ENCODE results near the gene SFXN3.

The SFXN3 gene

DNA sequence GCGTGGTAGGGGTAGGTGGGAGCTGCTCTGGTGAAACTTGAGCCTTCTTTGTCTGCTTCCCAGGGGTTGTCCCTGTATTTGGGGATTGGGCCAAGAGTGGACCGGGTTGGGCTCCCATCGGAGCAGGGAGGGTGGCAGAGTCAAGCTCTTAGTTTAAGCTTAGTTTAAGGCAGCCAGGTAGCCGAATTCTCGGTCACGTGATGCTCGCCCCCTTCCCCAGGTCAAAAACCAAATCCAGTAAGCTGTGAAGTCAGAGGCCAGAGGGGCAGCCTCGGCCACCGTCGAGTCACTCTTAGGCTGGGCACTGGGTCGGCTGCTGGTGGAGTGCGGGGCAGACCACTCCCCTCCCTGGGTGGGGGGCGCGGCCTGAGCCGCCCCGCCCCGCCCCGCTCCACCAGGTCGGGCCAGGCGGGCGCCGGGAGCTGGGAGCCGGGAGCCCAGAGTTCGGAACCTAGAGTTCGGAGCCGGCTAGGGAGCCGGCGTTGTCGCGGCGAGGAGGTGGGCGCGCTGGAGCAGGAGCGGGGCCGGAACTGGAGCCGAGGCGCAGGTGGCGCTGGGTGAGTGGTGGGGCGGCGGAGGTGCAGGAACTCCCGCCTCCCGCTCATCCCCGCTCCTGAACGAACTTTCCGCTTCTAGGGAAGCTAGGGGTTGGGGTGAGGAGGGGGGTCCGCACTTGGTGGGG, 34.2 kb upstream of the SFXN3 start:
- Histone ChIP-seq H3K27ac (ENCODE audit: insufficient read depth in 1 of 2, low read depth in 1 of 2, low read length in 2 of 2, poor library complexity in 1 of 2, severe bottlenecking in 2 of 2) (peak overlapping the region; percentile 15 to 90), H3K36me3 (ENCODE audit: control insufficient read depth in 4 of 4, insufficient read depth in 4 of 4, low read length in 3 of 4) (peaks cover 5 to 29% (median 14%) of the 10 kb centered on the region in 4 experiments), H3K9me3 (ENCODE audit: control extremely low read depth in 1 of 5, control insufficient read depth in 4 of 5, insufficient read depth in 2 of 5, low read depth in 1 of 5, low read length in 4 of 5) (no peaks in the 10 kb centered on the region), H3K4me3 (ENCODE audit: control insufficient read depth in 1 of 7, extremely low read depth in 1 of 7, insufficient read depth in 4 of 7, low read depth in 2 of 7, low read length in 6 of 7) (peak overlapping the region; percentile 76 to 93 (median 84)), H3K27me3 (replicated peaks in 2 of 5; ENCODE audit: control insufficient read depth in 4 of 5, insufficient read depth in 5 of 5, low read length in 4 of 5) (no peaks in the 10 kb centered on the region), H3K4me1 (ENCODE audit: control extremely low read depth in 1 of 4, control insufficient read depth in 4 of 4, insufficient read depth in 4 of 4, low read length in 3 of 4) (peaks cover 0 to 53% (median 44%) of the 10 kb centered on the region in 4 experiments)
- ChIA-PET CTCF (interaction anchor here (1.0 to 23.7 kb wide), 9 partner anchors 9 to 55 kb away, joined by 3 to 311 read pairs (median 4); partner anchors contain the start of genes MRPL43 and TWNK), POLR2A (interaction anchor here (0.5 to 1.7 kb wide), 2 partner anchors 35 to 363 kb away, joined by 3 to 7 read pairs; partner anchors contain the start of genes PDZD7 and SFXN3)
- DNase-seq: no peak
- WGBS (ENCODE audit: insufficient coverage): 3% methylated on average over 29 of the region's 46 CpGs

DNA sequence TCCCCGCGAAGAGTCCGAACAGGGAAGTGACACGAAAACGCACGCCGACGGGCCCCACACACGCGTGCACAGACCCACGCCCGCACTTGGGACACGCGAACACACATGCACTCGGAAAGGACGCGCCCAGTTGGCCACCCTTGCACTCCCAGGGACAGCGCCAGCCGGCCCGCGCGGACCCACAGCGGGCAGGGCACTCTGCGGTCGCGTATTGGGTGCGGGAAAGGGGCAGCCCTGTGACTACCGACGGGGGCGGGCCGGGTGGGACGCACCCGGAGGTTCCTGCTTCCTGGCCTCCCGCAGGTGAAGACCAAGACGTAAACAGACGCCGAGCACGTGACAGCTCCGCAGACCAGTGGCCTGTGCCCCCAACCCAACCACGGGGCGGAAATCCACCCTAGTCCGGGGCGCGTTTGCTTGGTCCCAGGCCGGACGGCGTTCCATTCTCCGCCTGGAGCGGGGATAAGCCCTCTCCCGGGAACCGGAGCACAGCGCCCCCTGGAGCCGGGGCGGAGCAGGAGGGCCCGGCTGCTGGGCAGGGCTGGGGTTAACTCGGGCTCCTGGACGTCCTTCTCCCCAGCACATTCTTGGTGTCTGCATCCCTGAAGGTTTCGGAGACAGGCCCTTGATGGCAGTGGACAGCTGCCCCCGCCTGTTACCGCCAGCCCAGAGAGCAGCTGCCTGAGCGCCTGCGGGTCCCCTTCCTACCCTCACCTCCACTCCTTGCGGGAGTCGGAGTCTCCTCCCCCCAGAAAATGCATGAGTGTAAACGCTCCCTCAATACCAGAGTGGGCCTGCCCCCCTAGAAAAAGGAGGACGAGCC, 33.5 kb upstream of the SFXN3 start:
- H3K36me3 ChIP-seq (ENCODE audit: control insufficient read depth in 4 of 4, insufficient read depth in 4 of 4, low read length in 3 of 4): peaks cover 5 to 33% (median 15%) of the 10 kb centered on the region in 4 experiments
- peak overlapping the region; percentile 76 to 93 (median 84) for H3K4me3 ChIP-seq (ENCODE audit: control insufficient read depth in 1 of 7, extremely low read depth in 1 of 7, insufficient read depth in 4 of 7, low read depth in 2 of 7, low read length in 6 of 7)
- WGBS (ENCODE audit: insufficient coverage): under 1% methylated on average over 59 of the region's 66 CpGs
- no peaks in the 10 kb centered on the region for H3K9me3 ChIP-seq (ENCODE audit: control extremely low read depth in 1 of 5, control insufficient read depth in 4 of 5, insufficient read depth in 2 of 5, low read depth in 1 of 5, low read length in 4 of 5)
- POLR2A ChIA-PET: interaction anchor here (0.5 to 1.7 kb wide), 5 partner anchors 34 to 461 kb away, joined by 3 to 7 read pairs (median 3); partner anchors contain the start of genes PDZD7 and SFXN3
- peaks cover 0 to 60% (median 50%) of the 10 kb centered on the region in 4 experiments for H3K4me1 ChIP-seq (ENCODE audit: control extremely low read depth in 1 of 4, control insufficient read depth in 4 of 4, insufficient read depth in 4 of 4, low read length in 3 of 4)
- CTCF ChIA-PET: interaction anchor here (0.7 to 23.7 kb wide), 16 partner anchors 10 to 54 kb away, joined by 3 to 311 read pairs (median 4); partner anchors contain the start of genes MRPL43, PDZD7, SFXN3 and TWNK
- H3K27ac ChIP-seq (ENCODE audit: insufficient read depth in 1 of 2, low read depth in 1 of 2, low read length in 2 of 2, poor library complexity in 1 of 2, severe bottlenecking in 2 of 2): peak overlapping the region in 1 of 2 experiments; percentile 90
- DNase-seq: peak; percentile 58 to 68 (median 64)
- H3K27me3 ChIP-seq (replicated peaks in 2 of 5; ENCODE audit: control insufficient read depth in 4 of 5, insufficient read depth in 5 of 5, low read length in 4 of 5): no peaks in the 10 kb centered on the region

DNA sequence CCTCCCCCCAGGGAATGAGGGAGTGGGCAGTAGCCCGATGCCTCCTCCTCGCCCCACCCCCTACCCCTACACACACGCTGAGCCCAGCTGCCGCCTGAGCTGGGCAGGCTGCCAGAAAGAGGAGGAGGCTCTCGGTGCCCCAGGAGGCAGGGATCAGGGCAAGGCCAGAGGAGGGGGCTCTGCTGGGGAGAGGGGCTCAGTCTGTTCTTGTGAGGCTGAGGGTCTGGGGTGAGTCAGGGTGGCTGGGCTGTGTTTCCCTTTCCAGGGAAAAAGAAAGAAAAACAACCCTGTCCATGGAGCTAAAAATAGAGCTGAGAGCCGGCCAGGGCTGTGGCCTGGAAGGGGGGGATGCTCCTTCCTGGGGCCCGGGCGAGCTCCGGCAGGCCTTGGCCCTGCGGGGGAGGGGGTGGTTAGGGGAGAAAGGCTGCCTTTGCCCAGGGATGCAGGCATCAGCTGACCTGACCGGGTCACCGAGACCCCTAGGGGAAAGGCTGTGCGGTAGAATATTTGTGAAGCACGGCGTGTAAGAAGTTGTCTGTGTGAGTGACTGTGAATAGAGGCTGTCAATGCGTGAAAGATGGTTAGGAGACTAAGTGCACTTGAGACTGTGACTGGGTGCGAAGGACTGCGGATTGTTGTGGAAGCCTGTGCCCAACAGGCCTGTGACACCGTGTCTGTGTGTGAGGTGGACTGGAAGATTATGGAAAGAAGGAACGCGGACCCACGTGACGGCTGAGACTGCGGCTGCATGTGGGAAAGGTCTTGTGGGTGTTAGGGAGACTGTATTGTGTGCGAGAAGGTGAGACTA, 32.6 kb upstream of the SFXN3 start:
- Histone ChIP-seq H3K9me3 (ENCODE audit: control extremely low read depth in 1 of 5, control insufficient read depth in 4 of 5, insufficient read depth in 2 of 5, low read depth in 1 of 5, low read length in 4 of 5) (no peaks in the 10 kb centered on the region), H3K27ac (ENCODE audit: insufficient read depth in 1 of 2, low read depth in 1 of 2, low read length in 2 of 2, poor library complexity in 1 of 2, severe bottlenecking in 2 of 2) (peak overlapping the region; percentile 25 to 90), H3K36me3 (ENCODE audit: control insufficient read depth in 4 of 4, insufficient read depth in 4 of 4, low read length in 3 of 4) (peaks cover 2 to 35% (median 17%) of the 10 kb centered on the region in 4 experiments), H3K4me1 (ENCODE audit: control extremely low read depth in 1 of 4, control insufficient read depth in 4 of 4, insufficient read depth in 4 of 4, low read length in 3 of 4) (peaks cover 0 to 60% (median 50%) of the 10 kb centered on the region in 4 experiments), H3K27me3 (replicated peaks in 2 of 5; ENCODE audit: control insufficient read depth in 4 of 5, insufficient read depth in 5 of 5, low read length in 4 of 5) (no peaks in the 10 kb centered on the region), H3K4me3 (ENCODE audit: control insufficient read depth in 1 of 7, extremely low read depth in 1 of 7, insufficient read depth in 4 of 7, low read depth in 2 of 7, low read length in 6 of 7) (peak overlapping the region; percentile 76 to 93 (median 84))
- CTCF ChIA-PET: interaction anchor here (0.7 to 23.7 kb wide), 15 partner anchors 11 to 53 kb away, joined by 3 to 311 read pairs (median 4); partner anchors contain the start of genes MRPL43, PDZD7, SFXN3 and TWNK
- DNase-seq: peak in 2 of 3 donors; percentile 72 to 75
- WGBS (ENCODE audit: insufficient coverage): 2% methylated on average over 17 of the region's 25 CpGs
- POLR2A ChIA-PET: interaction anchor here (0.6 to 1.7 kb wide), 6 partner anchors 11 to 462 kb away, joined by 3 to 7 read pairs (median 3); partner anchors contain the start of genes MRPL43, PDZD7, SFXN3 and TWNK

DNA sequence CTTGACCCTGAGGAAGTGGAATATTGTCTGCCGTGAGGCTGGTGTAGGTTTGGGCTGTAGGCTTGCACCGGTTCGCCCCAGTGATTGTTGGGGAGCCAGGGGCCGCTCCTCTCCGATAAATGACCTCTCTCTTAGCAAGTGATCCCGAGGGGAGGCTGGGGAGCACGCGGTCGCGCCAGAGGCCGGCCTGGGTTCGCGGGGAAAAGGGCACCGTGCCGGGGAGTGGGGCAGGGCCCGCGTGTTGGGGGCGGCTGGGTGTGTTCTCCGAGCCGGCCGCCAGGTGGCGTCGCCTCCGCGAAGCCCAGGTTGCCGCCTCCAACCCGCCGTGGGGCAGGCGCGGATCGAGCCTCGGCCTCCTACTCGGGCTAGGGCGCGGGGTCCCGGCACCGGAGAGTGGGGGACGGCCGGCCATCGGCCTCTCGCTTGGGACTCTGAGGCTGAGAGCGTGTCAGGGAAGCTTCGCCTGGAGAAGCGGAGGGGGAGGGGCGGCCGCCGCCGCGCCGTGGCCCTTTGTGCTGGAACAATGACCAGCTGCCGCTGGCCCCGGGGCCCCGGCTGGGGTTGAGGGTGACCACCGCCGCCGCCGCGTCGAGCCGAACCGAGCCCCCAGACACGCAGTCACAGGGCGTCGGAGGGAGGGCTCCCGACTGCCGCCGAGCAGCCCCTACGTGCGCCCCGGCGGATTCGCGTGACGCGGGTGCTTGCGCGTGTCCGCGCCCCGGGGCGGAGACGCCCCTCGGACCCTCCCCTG, 31.9 kb upstream of the SFXN3 start:
- H3K4me1 ChIP-seq (ENCODE audit: control extremely low read depth in 1 of 4, control insufficient read depth in 4 of 4, insufficient read depth in 4 of 4, low read length in 3 of 4): peaks cover 0 to 60% (median 50%) of the 10 kb centered on the region in 4 experiments
- POLR2A ChIA-PET: interaction anchor here (0.6 to 1.1 kb wide), 4 partner anchors 12 to 1677 kb away, joined by 3 to 5 read pairs (median 3); partner anchors contain the start of genes MRPL43 and TWNK

DNA sequence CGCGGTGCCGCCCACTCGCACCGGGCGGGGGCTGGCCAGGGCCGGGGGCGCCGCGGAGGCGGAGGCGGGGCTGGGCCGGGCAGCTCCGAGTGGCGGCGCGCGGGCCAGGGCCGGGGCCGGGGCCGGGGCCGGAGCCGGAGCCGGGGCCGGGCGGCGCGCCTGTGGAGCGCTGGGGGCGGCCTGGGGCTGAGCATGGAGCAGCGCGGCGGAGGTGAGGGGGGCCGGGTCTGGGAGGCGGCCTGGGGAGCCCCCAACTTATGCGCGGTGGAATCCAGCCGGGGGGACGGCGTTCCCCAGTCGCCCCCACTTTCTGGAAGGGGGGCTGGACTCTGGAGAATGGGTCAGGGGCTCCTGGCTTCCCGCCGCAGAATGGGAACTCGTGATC, 31.3 kb upstream of the SFXN3 start, which contains the start of gene LZTS2:
Gene LZTS2 (plus strand): TSS at position 67 of the 385 bp plus-strand sequence. CDS start 2,731 bp downstream, outside the sequence.
- peaks cover 0 to 60% (median 50%) of the 10 kb centered on the region in 4 experiments for H3K4me1 ChIP-seq (ENCODE audit: control extremely low read depth in 1 of 4, control insufficient read depth in 4 of 4, insufficient read depth in 4 of 4, low read length in 3 of 4)
- ChIA-PET POLR2A (interaction anchor here (0.6 to 1.1 kb wide), 3 partner anchors 13 to 1677 kb away, joined by 3 to 5 read pairs (median 3); partner anchors contain the start of genes MRPL43 and TWNK), CTCF (interaction anchor here (0.8 to 23.7 kb wide), 4 partner anchors 9 to 32 kb away, joined by 3 to 311 read pairs (median 98); partner anchors contain the start of genes MRPL43 and TWNK)
- peak within 1 kb of the TSS; percentile 76 to 93 (median 86) for H3K4me3 ChIP-seq (ENCODE audit: control insufficient read depth in 1 of 7, extremely low read depth in 1 of 7, insufficient read depth in 4 of 7, low read depth in 2 of 7, low read length in 6 of 7)
- peaks cover 0 to 29% (median 19%) of the 10 kb centered on the region in 4 experiments for H3K36me3 ChIP-seq (ENCODE audit: control insufficient read depth in 4 of 4, insufficient read depth in 4 of 4, low read length in 3 of 4)
- under 1% methylated on average over 40 of the region's 44 CpGs for WGBS (ENCODE audit: insufficient coverage)
- H3K27ac ChIP-seq (ENCODE audit: insufficient read depth in 1 of 2, low read depth in 1 of 2, low read length in 2 of 2, poor library complexity in 1 of 2, severe bottlenecking in 2 of 2): peak within 1 kb of the TSS; percentile 80 to 91
- no peaks in the 10 kb centered on the region for H3K9me3 ChIP-seq (ENCODE audit: control extremely low read depth in 1 of 5, control insufficient read depth in 4 of 5, insufficient read depth in 2 of 5, low read depth in 1 of 5, low read length in 4 of 5)
- no peak for DNase-seq
- no peaks in the 10 kb centered on the region for H3K27me3 ChIP-seq (replicated peaks in 2 of 5; ENCODE audit: control insufficient read depth in 4 of 5, insufficient read depth in 5 of 5, low read length in 4 of 5)

More for the DNA sequence above, 31.9 kb upstream of the SFXN3 start:
- under 1% methylated on average over 62 of the region's 83 CpGs for WGBS (ENCODE audit: insufficient coverage)
- no peaks in the 10 kb centered on the region for H3K9me3 ChIP-seq (ENCODE audit: control extremely low read depth in 1 of 5, control insufficient read depth in 4 of 5, insufficient read depth in 2 of 5, low read depth in 1 of 5, low read length in 4 of 5)
- H3K36me3 ChIP-seq (ENCODE audit: control insufficient read depth in 4 of 4, insufficient read depth in 4 of 4, low read length in 3 of 4): peaks cover 0 to 35% (median 18%) of the 10 kb centered on the region in 4 experiments
- peak overlapping the region; percentile 76 to 93 (median 84) for H3K4me3 ChIP-seq (ENCODE audit: control insufficient read depth in 1 of 7, extremely low read depth in 1 of 7, insufficient read depth in 4 of 7, low read depth in 2 of 7, low read length in 6 of 7)
- DNase-seq: peak; percentile 70 to 81 (median 81)
- CTCF ChIA-PET: interaction anchor here (1.0 to 23.7 kb wide), 7 partner anchors 10 to 52 kb away, joined by 4 to 311 read pairs (median 5); partner anchors contain the start of genes MRPL43 and TWNK
- no peaks in the 10 kb centered on the region for H3K27me3 ChIP-seq (replicated peaks in 2 of 5; ENCODE audit: control insufficient read depth in 4 of 5, insufficient read depth in 5 of 5, low read length in 4 of 5)
- peak overlapping the region; percentile 79 to 90 for H3K27ac ChIP-seq (ENCODE audit: insufficient read depth in 1 of 2, low read depth in 1 of 2, low read length in 2 of 2, poor library complexity in 1 of 2, severe bottlenecking in 2 of 2)

Data from common myeloid progenitor, CD34-positive (primary cell).